ENCODE measurements around the gene PLK1.

GRCh38 chr16:23640931-23641765, 37.5 kb upstream of the PLK1 start, which contains the start of the genes DCTN5 and PALB2:
- no peak for TF ChIP-seq EP300 (IDR thresholded peaks at IDR 0.05)
- TF ChIP-seq CTCF (IDR thresholded peaks at IDR 0.05) = peak in 1 of 7 experiments; percentile 15
